Measurements from ENCODE around the gene AGGF1. TPM values are rescaled to one million over a fixed set of nuclear protein-coding genes. Genes with fewer than 3 reads are reported as not detected.
"Not testable (repeated sequence)": the region's sequence is repeated elsewhere in the genome, so short reads cannot be mapped to it uniquely, and the experiment has no call there.

AGGF1 gene
- polyA plus RNA-seq, 1 donor from 2014 or later, result 41.2 TPM

DNA sequence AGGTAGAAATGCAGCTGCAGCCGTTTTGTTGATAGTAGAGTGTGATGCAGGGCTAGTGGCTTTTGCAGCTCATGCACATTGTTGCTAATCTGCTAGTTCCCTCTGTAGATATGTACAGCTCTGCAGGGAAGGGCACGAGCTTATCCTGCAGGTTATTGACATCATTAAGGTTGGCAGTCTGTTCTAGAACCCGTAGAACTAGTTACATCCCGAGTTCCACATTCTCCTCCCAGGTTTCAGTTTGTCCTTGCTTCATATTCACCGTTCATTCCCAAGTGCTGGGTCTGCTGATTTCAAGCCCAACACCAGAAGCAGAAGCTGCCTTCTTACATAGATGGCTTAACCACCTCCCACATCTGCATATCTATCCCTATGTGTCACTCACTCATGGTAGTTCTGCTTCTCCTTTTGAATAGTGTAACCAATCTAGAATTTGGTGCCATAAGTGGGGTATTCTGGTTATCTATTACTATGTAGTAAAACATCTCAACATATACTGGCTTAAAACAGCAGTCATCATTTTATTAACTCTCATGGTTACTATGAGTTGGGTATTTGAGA is 39.2 kb upstream of the AGGF1 start:
- no peaks in the 10 kb centered on the region for H3K9me2 ChIP-seq (ENCODE audit: insufficient read depth, low read length)
- TF ChIP-seq EP300 (conservative IDR thresholded peaks at IDR 0.05; ENCODE audit: poor library complexity, severe bottlenecking), result no peak
- TF ChIP-seq, protein P1, sequence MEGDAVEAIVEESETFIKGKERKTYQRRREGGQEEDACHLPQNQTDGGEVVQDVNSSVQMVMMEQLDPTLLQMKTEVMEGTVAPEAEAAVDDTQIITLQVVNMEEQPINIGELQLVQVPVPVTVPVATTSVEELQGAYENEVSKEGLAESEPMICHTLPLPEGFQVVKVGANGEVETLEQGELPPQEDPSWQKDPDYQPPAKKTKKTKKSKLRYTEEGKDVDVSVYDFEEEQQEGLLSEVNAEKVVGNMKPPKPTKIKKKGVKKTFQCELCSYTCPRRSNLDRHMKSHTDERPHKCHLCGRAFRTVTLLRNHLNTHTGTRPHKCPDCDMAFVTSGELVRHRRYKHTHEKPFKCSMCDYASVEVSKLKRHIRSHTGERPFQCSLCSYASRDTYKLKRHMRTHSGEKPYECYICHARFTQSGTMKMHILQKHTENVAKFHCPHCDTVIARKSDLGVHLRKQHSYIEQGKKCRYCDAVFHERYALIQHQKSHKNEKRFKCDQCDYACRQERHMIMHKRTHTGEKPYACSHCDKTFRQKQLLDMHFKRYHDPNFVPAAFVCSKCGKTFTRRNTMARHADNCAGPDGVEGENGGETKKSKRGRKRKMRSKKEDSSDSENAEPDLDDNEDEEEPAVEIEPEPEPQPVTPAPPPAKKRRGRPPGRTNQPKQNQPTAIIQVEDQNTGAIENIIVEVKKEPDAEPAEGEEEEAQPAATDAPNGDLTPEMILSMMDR (IDR thresholded peaks at IDR 0.05; ENCODE audit: poor library complexity, severe bottlenecking), result no peak
- TF ChIP-seq EZH2 (IDR thresholded peaks at IDR 0.05; ENCODE audit: borderline replicate concordance, insufficient read depth, low read length, poor library complexity, severe bottlenecking), result no peak
- TF ChIP-seq MXI1 (conservative IDR thresholded peaks at IDR 0.05; ENCODE audit: poor library complexity, severe bottlenecking), result no peak
- no peak for TF ChIP-seq TAF1 (IDR thresholded peaks at IDR 0.05; ENCODE audit: low read depth)
- no peak overlapping the region for H2AFZ ChIP-seq (ENCODE audit: low read depth, low read length)
- H4K20me1 ChIP-seq (ENCODE audit: insufficient read depth), result no peaks in the 10 kb centered on the region
- H3K36me3 ChIP-seq (ENCODE audit: insufficient read depth, low read length), result no peaks in the 10 kb centered on the region
- H3K27ac ChIP-seq (ENCODE audit: low read length), result no peak overlapping the region
- H3K27me3 ChIP-seq (ENCODE audit: insufficient read depth, low read depth, low read length), result no peaks in the 10 kb centered on the region
- H3K79me2 ChIP-seq (replicated peaks; ENCODE audit: insufficient read depth, low read length), result no peaks in the 10 kb centered on the region
- H3K4me3 ChIP-seq (ENCODE audit: low read length), result no peak overlapping the region
- no peak overlapping the region for H3K4me2 ChIP-seq (ENCODE audit: low read length)
- H3F3A ChIP-seq (ENCODE audit: insufficient read depth, low read length, poor library complexity, severe bottlenecking), result no peaks in the 10 kb centered on the region
- no peak overlapping the region for H3K9ac ChIP-seq (ENCODE audit: low read length)
- no peaks in the 10 kb centered on the region for H3K9me3 ChIP-seq (ENCODE audit: low read length)

DNA sequence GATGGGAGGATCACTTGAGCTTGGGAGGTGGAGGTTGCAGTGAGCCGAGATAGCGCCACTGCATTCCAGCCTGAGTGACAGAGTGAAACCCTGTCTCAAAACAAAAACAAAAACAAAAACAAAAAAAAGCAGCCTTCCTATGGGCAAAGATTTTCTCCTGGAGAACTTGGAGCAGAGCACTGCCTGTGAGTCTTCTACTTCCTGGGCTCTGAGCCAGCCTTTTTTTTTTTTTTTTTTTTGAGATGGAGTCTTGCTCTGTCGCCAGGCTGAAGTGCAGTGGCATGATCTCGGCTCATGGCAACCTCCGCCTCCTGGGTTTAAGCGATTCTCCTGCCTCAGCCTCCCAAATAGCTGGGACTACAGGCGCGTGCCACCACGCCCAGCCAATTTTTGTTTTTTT is 36.8 kb upstream of the AGGF1 start:
- H4K20me1 ChIP-seq (ENCODE audit: insufficient read depth); H2AFZ ChIP-seq (ENCODE audit: low read depth, low read length): not testable (repeated sequence)

DNA sequence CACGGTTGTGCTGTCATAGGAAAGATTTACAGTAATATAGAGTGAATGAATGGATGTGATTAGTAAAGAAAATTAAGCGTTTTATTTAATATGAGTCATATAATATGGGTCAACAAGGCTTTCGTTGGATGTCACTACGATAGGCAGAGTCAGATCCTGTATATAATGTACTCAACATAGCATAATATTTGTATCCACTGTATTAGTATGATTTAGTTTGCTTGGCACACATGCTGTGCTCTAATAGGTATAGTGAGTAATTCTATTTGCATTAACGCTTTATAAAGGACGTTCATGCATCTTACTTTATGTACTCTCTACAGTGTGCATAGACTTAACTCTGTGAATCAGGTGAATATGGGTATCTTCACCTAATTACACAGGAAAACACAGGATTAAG is 35.9 kb upstream of the AGGF1 start:
- Histone ChIP-seq H4K20me1 (ENCODE audit: insufficient read depth) (no peaks in the 10 kb centered on the region), H3K9me3 (ENCODE audit: low read length) (no peaks in the 10 kb centered on the region), H3K9ac (ENCODE audit: low read length) (no peak overlapping the region), H2AFZ (ENCODE audit: low read depth, low read length) (no peak overlapping the region), H3K4me3 (ENCODE audit: low read length) (no peak overlapping the region), H3K27me3 (ENCODE audit: insufficient read depth, low read depth, low read length) (no peaks in the 10 kb centered on the region), H3K27ac (ENCODE audit: low read length) (no peak overlapping the region), H3K79me2 (replicated peaks; ENCODE audit: insufficient read depth, low read length) (no peaks in the 10 kb centered on the region), H3K36me3 (ENCODE audit: insufficient read depth, low read length) (no peaks in the 10 kb centered on the region), H3K4me2 (ENCODE audit: low read length) (no peak overlapping the region), H3F3A (ENCODE audit: insufficient read depth, low read length, poor library complexity, severe bottlenecking) (no peaks in the 10 kb centered on the region), H3K9me2 (ENCODE audit: insufficient read depth, low read length) (no peaks in the 10 kb centered on the region)
- no peak for TF ChIP-seq POLR2AphosphoS5 (IDR thresholded peaks at IDR 0.05)
- no peak for TF ChIP-seq RAD21 (conservative IDR thresholded peaks at IDR 0.05)
- TF ChIP-seq, protein P1 (IDR thresholded peaks at IDR 0.05; ENCODE audit: poor library complexity, severe bottlenecking), result no peak
- TF ChIP-seq, protein P2, sequence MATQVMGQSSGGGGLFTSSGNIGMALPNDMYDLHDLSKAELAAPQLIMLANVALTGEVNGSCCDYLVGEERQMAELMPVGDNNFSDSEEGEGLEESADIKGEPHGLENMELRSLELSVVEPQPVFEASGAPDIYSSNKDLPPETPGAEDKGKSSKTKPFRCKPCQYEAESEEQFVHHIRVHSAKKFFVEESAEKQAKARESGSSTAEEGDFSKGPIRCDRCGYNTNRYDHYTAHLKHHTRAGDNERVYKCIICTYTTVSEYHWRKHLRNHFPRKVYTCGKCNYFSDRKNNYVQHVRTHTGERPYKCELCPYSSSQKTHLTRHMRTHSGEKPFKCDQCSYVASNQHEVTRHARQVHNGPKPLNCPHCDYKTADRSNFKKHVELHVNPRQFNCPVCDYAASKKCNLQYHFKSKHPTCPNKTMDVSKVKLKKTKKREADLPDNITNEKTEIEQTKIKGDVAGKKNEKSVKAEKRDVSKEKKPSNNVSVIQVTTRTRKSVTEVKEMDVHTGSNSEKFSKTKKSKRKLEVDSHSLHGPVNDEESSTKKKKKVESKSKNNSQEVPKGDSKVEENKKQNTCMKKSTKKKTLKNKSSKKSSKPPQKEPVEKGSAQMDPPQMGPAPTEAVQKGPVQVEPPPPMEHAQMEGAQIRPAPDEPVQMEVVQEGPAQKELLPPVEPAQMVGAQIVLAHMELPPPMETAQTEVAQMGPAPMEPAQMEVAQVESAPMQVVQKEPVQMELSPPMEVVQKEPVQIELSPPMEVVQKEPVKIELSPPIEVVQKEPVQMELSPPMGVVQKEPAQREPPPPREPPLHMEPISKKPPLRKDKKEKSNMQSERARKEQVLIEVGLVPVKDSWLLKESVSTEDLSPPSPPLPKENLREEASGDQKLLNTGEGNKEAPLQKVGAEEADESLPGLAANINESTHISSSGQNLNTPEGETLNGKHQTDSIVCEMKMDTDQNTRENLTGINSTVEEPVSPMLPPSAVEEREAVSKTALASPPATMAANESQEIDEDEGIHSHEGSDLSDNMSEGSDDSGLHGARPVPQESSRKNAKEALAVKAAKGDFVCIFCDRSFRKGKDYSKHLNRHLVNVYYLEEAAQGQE (IDR thresholded peaks at IDR 0.05; ENCODE audit: borderline replicate concordance), result no peak
- TF ChIP-seq MXI1 (conservative IDR thresholded peaks at IDR 0.05; ENCODE audit: poor library complexity, severe bottlenecking), result no peak

More for the DNA sequence above, 36.8 kb upstream of the AGGF1 start:
- H3K36me3 ChIP-seq (ENCODE audit: insufficient read depth, low read length); H3K4me3 ChIP-seq (ENCODE audit: low read length); H3K79me2 ChIP-seq (replicated peaks; ENCODE audit: insufficient read depth, low read length); H3K9ac ChIP-seq (ENCODE audit: low read length); H3K4me2 ChIP-seq (ENCODE audit: low read length); H3K27me3 ChIP-seq (ENCODE audit: insufficient read depth, low read depth, low read length); H3F3A ChIP-seq (ENCODE audit: insufficient read depth, low read length, poor library complexity, severe bottlenecking); H3K27ac ChIP-seq (ENCODE audit: low read length); H3K9me2 ChIP-seq (ENCODE audit: insufficient read depth, low read length); H3K9me3 ChIP-seq (ENCODE audit: low read length): not testable (repeated sequence)

DNA sequence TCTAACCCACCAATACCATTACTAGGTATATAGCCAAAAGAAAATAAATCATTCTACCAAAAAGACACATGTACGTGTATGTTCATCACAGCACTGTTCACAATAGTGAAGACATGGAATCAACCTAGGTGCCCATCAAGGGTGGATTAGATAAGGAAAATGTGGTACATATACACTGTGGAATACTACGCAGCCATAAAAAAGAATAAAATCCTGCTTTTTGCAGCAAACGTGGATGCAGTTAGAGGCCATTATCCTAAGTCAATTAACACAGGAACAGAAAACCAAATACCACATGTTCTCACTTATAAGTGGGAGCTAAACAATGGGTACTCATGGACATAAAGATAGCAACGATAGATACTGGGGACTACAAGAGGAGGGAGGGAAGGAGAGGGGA is 32.0 kb upstream of the AGGF1 start:
- not testable (repeated sequence) for H3F3A ChIP-seq (ENCODE audit: insufficient read depth, low read length, poor library complexity, severe bottlenecking); H3K9ac ChIP-seq (ENCODE audit: low read length); H3K27ac ChIP-seq (ENCODE audit: low read length); H3K9me2 ChIP-seq (ENCODE audit: insufficient read depth, low read length); H2AFZ ChIP-seq (ENCODE audit: low read depth, low read length); H3K27me3 ChIP-seq (ENCODE audit: insufficient read depth, low read depth, low read length); H3K79me2 ChIP-seq (replicated peaks; ENCODE audit: insufficient read depth, low read length); H4K20me1 ChIP-seq (ENCODE audit: insufficient read depth); H3K36me3 ChIP-seq (ENCODE audit: insufficient read depth, low read length); H3K4me2 ChIP-seq (ENCODE audit: low read length); H3K9me3 ChIP-seq (ENCODE audit: low read length); H3K4me3 ChIP-seq (ENCODE audit: low read length)

Measured in neural cell (in vitro differentiated cells).